D721Med (cell line): ENCODE data around the gene NECAB2.

Source experiments
- DNase-seq: peaks from one replicate; pipeline ENCODE4 v3.0.0; 2011; ENCODE audit warnings: low spot score; ENCODE audit not compliant: insufficient read length
- FAIRE-seq: peaks from 2 replicates; lab custom pipeline; 2011; peaks lifted over from hg19 to GRCh38; lab: Jason Lieb, UNC
- TF ChIP-seq, protein P1 (sequence below): IDR thresholded peaks from 2 replicates; pipeline ENCODE4 v1.5.1; 2012; ENCODE audit warnings: mild to moderate bottlenecking, control low read depth; ENCODE audit not compliant: insufficient read depth; ENCODE audit errors: missing control alignments

Gene NECAB2

DNA sequence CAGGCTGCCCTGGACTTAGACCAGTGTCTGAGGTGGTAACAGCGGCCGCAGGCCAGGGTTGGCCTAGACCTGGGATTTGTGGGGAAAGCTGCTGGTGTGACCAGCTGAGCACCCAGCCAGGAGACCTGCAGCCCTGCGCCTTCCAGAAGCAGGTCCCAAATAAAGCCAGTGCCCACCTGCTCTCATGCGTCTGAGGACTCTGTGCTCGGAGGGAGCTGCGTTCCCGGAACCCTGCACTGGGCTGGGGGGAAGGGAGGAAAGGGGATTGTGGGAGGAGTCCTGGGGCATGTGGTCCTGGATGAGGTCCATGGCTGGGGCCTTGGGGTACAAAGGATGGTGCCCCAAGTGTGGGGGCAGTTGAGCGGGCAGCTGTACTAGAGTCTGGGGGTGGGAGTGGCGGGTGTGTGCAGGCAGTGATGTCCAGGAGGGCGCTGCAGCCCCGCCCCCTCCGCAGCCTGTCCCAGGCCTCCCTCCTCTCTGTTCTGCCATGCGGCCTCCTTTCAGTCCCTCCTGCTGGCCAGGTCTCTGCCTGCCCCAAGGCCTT, 1.8 kb upstream of the NECAB2 start:
- no peak for DNase-seq
- FAIRE-seq: no peak
- TF ChIP-seq, protein P1, sequence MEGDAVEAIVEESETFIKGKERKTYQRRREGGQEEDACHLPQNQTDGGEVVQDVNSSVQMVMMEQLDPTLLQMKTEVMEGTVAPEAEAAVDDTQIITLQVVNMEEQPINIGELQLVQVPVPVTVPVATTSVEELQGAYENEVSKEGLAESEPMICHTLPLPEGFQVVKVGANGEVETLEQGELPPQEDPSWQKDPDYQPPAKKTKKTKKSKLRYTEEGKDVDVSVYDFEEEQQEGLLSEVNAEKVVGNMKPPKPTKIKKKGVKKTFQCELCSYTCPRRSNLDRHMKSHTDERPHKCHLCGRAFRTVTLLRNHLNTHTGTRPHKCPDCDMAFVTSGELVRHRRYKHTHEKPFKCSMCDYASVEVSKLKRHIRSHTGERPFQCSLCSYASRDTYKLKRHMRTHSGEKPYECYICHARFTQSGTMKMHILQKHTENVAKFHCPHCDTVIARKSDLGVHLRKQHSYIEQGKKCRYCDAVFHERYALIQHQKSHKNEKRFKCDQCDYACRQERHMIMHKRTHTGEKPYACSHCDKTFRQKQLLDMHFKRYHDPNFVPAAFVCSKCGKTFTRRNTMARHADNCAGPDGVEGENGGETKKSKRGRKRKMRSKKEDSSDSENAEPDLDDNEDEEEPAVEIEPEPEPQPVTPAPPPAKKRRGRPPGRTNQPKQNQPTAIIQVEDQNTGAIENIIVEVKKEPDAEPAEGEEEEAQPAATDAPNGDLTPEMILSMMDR: no peak

DNA sequence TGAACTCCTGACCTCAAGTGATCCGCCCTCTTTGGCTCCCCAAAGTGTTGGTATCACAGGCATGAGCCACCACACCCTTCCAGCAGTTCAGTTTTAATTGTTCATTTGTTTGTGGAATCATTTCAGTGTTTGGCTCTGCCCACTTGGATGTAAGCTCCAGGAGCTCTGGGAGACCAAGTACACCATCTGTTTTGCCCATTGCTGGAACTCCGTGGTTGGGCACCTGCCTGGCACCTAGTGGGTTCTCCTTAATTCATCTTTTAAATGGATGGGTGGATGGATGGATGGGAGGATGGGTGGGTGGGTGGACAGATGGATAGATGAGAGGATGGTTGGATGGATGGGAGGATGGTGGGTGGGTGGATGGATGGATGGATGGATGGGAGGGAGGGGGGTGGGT, 953 bp upstream of the NECAB2 start:
- FAIRE-seq (no peak), DNase-seq (no peak)
- TF ChIP-seq, protein P1: no peak

DNA sequence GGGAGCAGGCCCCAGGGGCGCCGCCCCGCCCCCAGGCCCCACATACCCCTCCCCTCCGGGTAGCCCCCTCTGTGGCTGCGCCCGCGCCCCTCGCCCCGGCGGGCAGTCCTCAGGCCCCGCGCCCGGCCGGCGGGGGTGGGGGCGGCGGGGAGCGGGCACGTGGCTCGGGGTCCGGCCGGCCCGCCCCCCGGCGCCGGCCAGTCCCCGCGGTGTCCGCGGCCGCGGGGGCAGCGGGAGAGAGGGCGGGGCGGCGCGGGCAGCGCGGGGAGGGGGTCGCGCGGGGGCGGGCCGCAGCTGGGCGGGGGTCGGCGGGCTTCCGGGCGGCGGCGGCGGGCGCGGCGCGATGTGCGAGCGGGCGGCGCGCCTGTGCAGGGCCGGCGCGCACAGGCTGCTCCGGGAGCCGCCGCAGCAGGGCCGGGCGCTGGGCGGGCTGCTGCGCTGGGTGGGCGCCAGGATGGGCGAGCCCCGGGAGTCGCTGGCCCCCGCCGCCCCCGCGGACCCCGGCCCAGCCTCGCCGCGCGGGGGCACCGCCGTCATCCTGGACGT, 335 bp downstream of the NECAB2 start:
- TF ChIP-seq, protein P1: no peak
- FAIRE-seq (no peak), DNase-seq (no peak)

DNA sequence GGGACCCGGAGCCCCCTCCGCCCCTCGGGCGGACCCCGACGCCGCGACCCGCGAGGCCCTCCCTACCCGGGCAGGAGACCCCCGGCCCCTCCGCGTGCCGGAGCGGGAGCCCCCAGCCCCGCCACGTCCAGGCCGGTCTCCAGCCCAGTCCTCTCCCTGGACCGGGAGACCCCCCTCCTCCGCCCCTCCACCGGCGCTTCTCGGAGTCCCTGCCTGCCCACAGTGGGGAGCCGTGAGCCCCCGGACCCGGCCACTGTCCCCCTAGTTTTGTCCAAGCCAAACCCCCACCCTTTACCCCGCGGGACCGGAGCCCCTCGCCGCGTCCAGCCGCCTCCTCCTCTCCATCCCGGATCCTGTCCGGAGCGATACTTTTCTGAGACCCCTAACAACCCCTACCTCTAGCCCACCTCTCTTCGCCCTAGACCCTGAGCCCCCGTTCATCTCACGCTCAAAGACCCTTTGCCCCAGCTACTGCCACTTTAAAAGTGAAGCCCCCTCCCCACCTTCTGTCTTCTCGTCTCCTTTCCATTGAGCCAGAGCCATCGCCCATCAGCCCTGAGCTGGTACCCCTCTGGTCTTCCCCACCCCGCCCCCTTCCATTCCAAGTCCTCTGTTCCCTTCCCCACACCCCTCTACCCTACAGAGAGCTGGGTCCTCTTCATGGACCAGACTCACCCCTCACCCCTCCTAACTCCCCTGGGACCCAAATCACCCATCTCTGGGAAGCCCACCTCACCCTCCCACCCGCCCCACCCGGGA, 1.0 kb downstream of the NECAB2 start:
- FAIRE-seq (no peak), DNase-seq (no peak)
- TF ChIP-seq, protein P1: no peak

DNA sequence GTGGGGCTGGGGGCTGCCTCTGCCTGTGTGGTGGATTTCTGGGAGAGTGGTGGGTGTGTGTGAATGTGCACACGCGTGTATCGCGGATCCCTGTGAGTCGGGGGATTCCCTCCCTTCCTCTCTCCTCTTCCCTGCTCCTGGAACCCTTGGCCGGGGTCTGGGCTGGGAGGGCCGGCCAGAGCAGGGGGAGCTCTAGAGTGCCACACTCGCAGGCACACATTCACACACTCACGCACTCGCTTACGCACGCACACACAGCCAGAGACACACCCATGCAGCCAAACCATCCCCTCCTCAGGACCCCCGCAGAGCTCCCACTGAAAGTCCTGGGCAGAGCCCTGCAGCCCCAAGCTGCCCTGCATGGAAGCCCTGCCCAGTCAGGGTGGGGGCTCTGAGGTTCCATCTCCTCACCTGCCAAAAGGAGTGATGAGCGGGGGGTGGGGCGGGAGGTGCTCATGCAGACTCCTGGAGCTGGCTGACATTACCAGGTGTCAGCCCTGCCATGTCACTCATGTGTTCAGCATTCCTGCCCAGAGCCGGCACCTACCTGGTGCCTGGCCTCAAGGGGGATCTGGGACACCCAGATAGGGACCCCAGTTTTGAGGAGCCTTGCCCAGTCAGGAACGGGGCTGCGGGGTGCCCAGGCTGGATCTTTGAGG, 1.9 kb downstream of the NECAB2 start:
- no peak for FAIRE-seq
- DNase-seq: no peak
- TF ChIP-seq, protein P1: no peak

DNA sequence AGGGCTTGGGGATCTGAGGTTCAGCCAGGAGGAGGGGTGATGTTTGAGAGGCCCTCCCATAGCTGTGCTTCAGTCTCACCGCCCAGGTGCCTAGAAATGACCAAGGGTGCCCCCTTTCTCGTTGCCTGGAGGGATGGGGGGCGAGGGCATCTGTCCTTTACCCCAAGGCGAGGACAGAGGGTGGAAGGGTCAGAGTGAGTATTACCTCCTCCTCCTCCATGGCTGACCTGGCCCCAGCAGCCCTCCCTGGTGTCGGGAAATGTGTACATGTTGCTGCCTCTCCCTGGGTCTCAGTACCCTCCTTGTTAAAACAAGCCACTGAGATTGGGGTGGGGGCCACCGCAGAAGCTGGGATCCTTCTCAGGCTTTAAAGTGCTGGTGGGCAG, 2.4 kb downstream of the NECAB2 start:
- DNase-seq (no peak), FAIRE-seq (no peak)
- TF ChIP-seq, protein P1: no peak
